Breast epithelium (tissue), 4 donors: Measurements from ENCODE around the gene DLG4. TPM values are rescaled to one million over a fixed set of nuclear protein-coding genes. Genes with fewer than 3 reads are reported as not detected.

ENCODE experiments used
- DNase-seq, 2 donors: peaks; one replicate each; pipeline ENCODE4 v3.0.0-alpha.2; 2019; ENCODE audit warnings: low spot score in 2 of 2
- H3K27ac ChIP-seq, 2 donors: fragments of 200-600 bp; sonication (generic) in 1 of 2; one replicate each; pipeline ENCODE4 v1.5.1; 2016 to 2019; ENCODE audit warnings: mild to moderate bottlenecking in 1 of 2
- H3K27me3 ChIP-seq, 2 donors: fragments of 200-600 bp; sonication (generic) in 1 of 2; one replicate each; pipeline versions ENCODE4 v1.5.1 to v1.6.0; 2017 to 2019; ENCODE audit warnings: control low read depth in 1 of 2, mild to moderate bottlenecking in 1 of 2
- H3K36me3 ChIP-seq: fragments of 200-600 bp; one replicate; pipeline ENCODE4 v1.5.1; 2019
- H3K4me1 ChIP-seq, 2 donors: fragments of 200-600 bp; sonication (generic); one replicate each; pipeline ENCODE4 v1.5.1; 2016 to 2019; ENCODE audit warnings: control low read depth in 1 of 2
- H3K4me3 ChIP-seq, 3 donors: fragments of 200-600 bp; sonication (generic); 1 replicate in 2 of 3; 2 replicates in 1 of 3; pipeline ENCODE4 v1.5.1; 2016 to 2019; ENCODE audit warnings: mild to moderate bottlenecking in 3 of 3, moderate library complexity in 2 of 3
- H3K9me3 ChIP-seq, 2 donors: fragments of 200-600 bp; sonication (generic) in 1 of 2; one replicate each; pipeline ENCODE4 v1.5.1; 2016 to 2019; ENCODE audit warnings: control low read depth in 1 of 2
- POLR2A ChIP-seq: fragments of 450-650 bp; IDR thresholded peaks from one replicate; pipeline ENCODE4 v1.6.1; 2016; ENCODE audit warnings: antibody characterized with exemption, mild to moderate bottlenecking, moderate library complexity
- POLR2AphosphoS5 ChIP-seq, 3 donors: sonication (generic); formaldehyde crosslinking; IDR thresholded peaks; one replicate each; pipeline ENCODE4 v1.6.1; 2017; ENCODE audit warnings: antibody characterized with exemption in 3 of 3
- intact Hi-C: fragments of 100-400 bp; cut with DNase I; formaldehyde crosslinking; loops from one replicate; pipeline ENCODE4 v1.15.1; 2023; ENCODE audit warnings: low total_unique reads
- total RNA-seq, 3 donors: library from RNA; depleted of rRNA; stranded (reverse); fragments of >200 nt; gene quantifications; one replicate each; pipeline ENCODE4 v1.1.0, GENCODE V29; 2016
- TF ChIP-seq, protein P1 (sequence below), 3 donors: fragments of 450-650 bp; IDR thresholded peaks; one replicate each; pipeline ENCODE4 v1.5.1; 2016 to 2017; ENCODE audit warnings: antibody characterized with exemption in 3 of 3, mild to moderate bottlenecking in 3 of 3, moderate library complexity in 3 of 3

DLG4 gene
- total RNA-seq, 3 donors from 2014 or later: 7.2 to 18.4 (median 11.1) TPM

DNA sequence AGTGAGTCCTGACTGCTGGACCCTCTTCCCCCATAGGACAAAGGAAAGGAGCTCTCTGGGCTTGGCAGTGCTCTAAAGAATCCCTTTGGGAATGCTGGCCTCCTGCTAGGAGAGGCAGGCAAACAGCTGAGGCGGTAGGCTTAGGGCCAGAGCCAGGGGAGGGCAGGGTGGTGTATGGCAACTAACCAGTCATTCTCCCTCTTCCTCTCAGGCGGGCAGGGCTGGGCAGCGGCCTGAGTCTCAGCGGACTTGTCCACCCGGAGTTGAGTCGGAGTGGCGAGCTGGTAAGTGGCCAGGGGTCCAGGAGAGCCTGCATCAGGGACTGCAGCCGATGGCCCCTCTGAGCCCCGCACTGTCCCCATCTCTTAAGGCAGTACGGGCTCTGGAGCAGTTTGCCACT is 4.5 kb upstream of the DLG4 start:
- intact Hi-C loops: no loop called here
- H3K36me3 ChIP-seq: no peaks in the 10 kb centered on the region
- no peak overlapping the region for H3K27ac ChIP-seq
- no peak overlapping the region for H3K4me3 ChIP-seq
- H3K9me3 ChIP-seq: no peaks in the 10 kb centered on the region
- DNase-seq: no peak
- peaks cover 4 to 13% of the 10 kb centered on the region in 2 donors for H3K4me1 ChIP-seq
- no peaks in the 10 kb centered on the region for H3K27me3 ChIP-seq
- TF ChIP-seq, protein P1, sequence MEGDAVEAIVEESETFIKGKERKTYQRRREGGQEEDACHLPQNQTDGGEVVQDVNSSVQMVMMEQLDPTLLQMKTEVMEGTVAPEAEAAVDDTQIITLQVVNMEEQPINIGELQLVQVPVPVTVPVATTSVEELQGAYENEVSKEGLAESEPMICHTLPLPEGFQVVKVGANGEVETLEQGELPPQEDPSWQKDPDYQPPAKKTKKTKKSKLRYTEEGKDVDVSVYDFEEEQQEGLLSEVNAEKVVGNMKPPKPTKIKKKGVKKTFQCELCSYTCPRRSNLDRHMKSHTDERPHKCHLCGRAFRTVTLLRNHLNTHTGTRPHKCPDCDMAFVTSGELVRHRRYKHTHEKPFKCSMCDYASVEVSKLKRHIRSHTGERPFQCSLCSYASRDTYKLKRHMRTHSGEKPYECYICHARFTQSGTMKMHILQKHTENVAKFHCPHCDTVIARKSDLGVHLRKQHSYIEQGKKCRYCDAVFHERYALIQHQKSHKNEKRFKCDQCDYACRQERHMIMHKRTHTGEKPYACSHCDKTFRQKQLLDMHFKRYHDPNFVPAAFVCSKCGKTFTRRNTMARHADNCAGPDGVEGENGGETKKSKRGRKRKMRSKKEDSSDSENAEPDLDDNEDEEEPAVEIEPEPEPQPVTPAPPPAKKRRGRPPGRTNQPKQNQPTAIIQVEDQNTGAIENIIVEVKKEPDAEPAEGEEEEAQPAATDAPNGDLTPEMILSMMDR (IDR thresholded peaks at IDR 0.05): no peak
- TF ChIP-seq POLR2AphosphoS5 (IDR thresholded peaks at IDR 0.05) (no peak), POLR2A (no peak)

DNA sequence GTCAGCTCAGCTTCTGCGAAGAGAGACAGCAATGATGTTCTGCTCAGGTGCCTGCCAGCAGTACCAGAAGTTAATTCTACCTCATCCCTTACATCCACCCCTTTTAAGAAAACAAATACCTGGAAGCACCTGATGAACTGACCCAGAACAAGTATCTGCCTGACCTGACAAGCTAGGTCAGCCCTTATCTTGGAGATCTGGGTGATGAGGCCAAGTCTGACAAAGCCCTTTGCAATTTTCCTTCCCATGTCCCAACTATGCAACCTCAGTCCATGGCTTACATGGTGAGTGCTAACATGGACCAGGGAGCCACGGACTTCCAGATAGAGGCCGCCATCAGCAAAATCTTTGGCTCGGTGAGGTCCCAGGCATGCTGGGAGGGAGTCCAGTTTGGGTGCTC is 3.7 kb upstream of the DLG4 start:
- Histone ChIP-seq H3K4me3 (no peak overlapping the region), H3K36me3 (no peaks in the 10 kb centered on the region), H3K27ac (peak overlapping the region in 1 of 2 donors; percentile 26), H3K27me3 (no peaks in the 10 kb centered on the region), H3K9me3 (no peaks in the 10 kb centered on the region), H3K4me1 (peaks cover 4 to 16% of the 10 kb centered on the region in 2 donors)
- TF ChIP-seq, protein P1 (IDR thresholded peaks at IDR 0.05): no peak
- DNase-seq: no peak
- intact Hi-C loops: no loop called here

DNA sequence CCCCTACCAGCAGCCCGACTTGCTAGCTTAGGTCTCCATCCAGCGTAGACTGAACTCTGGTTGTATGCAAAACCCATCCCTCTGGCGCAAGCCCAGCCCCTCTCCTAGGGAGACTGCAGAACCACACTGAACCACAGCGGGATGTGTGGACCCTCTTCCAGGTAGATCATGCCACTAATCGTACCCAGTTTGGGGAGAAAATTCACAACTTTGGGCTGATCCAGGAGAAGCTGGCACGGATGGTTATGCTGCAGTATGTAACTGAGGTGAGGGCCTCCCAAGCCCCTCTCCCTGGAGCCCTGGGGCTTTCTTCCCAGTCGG is 3.3 kb upstream of the DLG4 start:
- Histone ChIP-seq H3K4me1 (peaks cover 4 to 20% of the 10 kb centered on the region in 2 donors), H3K27me3 (no peaks in the 10 kb centered on the region), H3K27ac (peak overlapping the region in 1 of 2 donors; percentile 26), H3K4me3 (no peak overlapping the region), H3K9me3 (no peaks in the 10 kb centered on the region), H3K36me3 (no peaks in the 10 kb centered on the region)
- no peak for DNase-seq
- TF ChIP-seq POLR2A (no peak), POLR2AphosphoS5 (IDR thresholded peaks at IDR 0.05) (no peak)
- TF ChIP-seq, protein P1 (IDR thresholded peaks at IDR 0.05): no peak
- intact Hi-C loops: no loop called here

DNA sequence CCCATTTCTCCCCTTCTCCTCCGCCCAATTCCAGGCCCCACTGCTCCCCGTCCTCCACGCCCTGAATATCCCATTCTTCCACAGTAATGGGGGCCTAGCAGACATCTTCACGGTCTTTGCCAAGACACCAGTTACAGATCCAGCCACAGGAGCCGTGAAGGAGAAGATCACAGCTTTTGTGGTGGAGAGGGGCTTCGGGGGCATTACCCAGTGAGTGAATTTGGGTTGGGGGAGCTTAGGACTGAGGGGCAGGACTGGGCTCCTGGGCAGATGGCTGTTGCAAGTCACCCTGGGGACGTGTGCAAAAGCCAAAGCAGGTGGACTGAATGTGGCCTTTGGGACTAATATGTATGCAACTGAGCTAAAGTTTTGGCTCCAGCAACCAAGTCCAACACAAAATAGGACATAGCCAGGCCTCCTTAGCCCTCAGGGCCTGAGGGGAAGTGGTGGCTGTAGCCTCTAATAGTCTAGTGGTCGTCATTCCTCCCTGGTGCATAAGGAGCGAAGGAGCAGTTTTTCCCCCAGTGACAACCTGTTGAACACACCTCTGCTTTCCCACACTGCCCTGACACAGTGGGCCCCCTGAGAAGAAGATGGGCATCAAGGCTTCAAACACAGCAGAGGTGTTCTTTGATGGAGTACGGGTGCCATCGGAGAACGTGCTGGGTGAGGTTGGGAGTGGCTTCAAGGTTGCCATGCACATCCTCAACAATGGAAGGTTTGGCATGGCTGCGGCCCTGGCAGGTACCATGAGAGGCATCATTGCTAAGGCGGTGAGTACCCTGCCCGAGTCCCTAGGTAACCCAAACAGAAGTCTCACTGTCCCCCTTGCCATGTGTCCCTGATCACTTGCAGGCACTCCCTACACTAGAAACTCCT is 2.7 kb upstream of the DLG4 start:
- no peaks in the 10 kb centered on the region for H3K36me3 ChIP-seq
- H3K9me3 ChIP-seq: no peaks in the 10 kb centered on the region
- H3K27me3 ChIP-seq: no peaks in the 10 kb centered on the region
- TF ChIP-seq POLR2A: no peak
- TF ChIP-seq POLR2AphosphoS5 (IDR thresholded peaks at IDR 0.05): no peak
- TF ChIP-seq, protein P1 (IDR thresholded peaks at IDR 0.05): no peak
- H3K27ac ChIP-seq: peak overlapping the region; percentile 100
- intact Hi-C loops: no loop called here
- peak overlapping the region in 1 of 3 donors; percentile 98 for H3K4me3 ChIP-seq
- DNase-seq: no peak
- peaks cover 4 to 23% of the 10 kb centered on the region in 2 donors for H3K4me1 ChIP-seq

DNA sequence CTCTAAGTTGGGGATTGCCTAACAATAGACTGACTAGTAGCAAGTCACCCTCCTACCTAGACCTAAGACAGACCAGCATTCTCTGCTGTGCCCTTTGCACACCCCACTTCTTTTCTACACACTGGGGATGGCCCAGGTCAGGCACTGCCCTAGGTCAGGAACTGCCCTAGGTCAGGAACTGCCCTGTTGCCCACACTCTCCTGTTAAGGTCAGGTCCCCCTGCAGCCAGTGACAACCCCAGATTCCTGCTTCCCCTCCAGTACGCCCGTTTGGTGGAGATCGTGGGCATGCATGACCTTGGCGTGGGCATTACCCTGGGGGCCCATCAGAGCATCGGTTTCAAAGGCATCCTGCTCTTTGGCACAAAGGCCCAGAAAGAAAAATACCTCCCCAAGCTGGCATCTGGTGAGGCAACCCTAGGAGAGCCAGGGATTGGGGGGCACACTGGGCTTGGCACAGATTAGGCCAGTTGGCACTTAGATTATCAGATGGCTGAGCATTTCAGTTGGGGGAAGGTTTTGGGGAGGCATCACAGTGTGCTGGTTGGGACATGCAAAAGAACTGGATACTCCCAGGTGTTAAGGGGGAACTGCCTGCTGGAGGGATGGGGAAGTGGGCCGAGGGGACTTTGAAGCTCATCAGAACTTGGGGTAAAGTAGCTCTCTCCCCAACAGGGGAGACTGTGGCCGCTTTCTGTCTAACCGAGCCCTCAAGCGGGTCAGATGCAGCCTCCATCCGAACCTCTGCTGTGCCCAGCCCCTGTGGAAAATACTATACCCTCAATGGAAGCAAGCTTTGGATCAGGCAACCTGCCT is 1.8 kb upstream of the DLG4 start:
- Histone ChIP-seq H3K36me3 (no peaks in the 10 kb centered on the region), H3K9me3 (no peaks in the 10 kb centered on the region), H3K4me3 (peak overlapping the region in 2 of 3 donors; percentile 98 to 100), H3K4me1 (peaks cover 4 to 29% of the 10 kb centered on the region in 2 donors), H3K27me3 (no peaks in the 10 kb centered on the region), H3K27ac (peak overlapping the region; percentile 100)
- DNase-seq: no peak
- intact Hi-C loops: no loop called here
- TF ChIP-seq, protein P1 (IDR thresholded peaks at IDR 0.05): no peak
